LNCaP clone FGC (cell line): Measurements from ENCODE around the gene INPPL1.

Source experiments
- DNase-seq: peaks from one replicate; pipeline ENCODE4 v3.0.0-alpha.2; 2011; ENCODE audit warnings: low read depth
- H3K4me3 ChIP-seq: 2 replicates; pipeline ENCODE4 v1.5.1; 2011; ENCODE audit warnings: mild to moderate bottlenecking, low read depth, low read length, control low read depth
- CTCF ChIP-seq: IDR thresholded peaks from 2 replicates; pipeline ENCODE4 v1.5.1; 2012; ENCODE audit warnings: mild to moderate bottlenecking; ENCODE audit not compliant: control insufficient read depth, insufficient read depth; ENCODE audit errors: extremely low read depth

The INPPL1 gene

GRCh38 chr11:72247584-72247983, 23.0 kb downstream of the INPPL1 start:
- TF ChIP-seq CTCF = no peak
- no peak overlapping the region for H3K4me3 ChIP-seq
- DNase-seq = no peak

GRCh38 chr11:72249961-72250360, 25.4 kb downstream of the INPPL1 start:
- no peak for DNase-seq
- TF ChIP-seq CTCF = no peak
- no peak overlapping the region for H3K4me3 ChIP-seq

- TF ChIP-seq CTCF = no peak
- H3K4me3 ChIP-seq = no peak overlapping the region
- DNase-seq = no peak
Measured at GRCh38 chr11:72250661-72251464, 26.3 kb downstream of the INPPL1 start.

GRCh38 chr11:72251614-72252013, 27.0 kb downstream of the INPPL1 start:
- H3K4me3 ChIP-seq = no peak overlapping the region
- no peak for TF ChIP-seq CTCF
- no peak for DNase-seq

- no peak for DNase-seq
- TF ChIP-seq CTCF = no peak
- no peak overlapping the region for H3K4me3 ChIP-seq
Measured at GRCh38 chr11:72253392-72253791, 28.8 kb downstream of the INPPL1 start.

GRCh38 chr11:72254299-72254993, 29.9 kb downstream of the INPPL1 start:
- no peak for TF ChIP-seq CTCF
- no peak for DNase-seq
- no peak overlapping the region for H3K4me3 ChIP-seq
